SH-SY5Y (cell line): ENCODE measurements around the gene PPP2R2B.

Experiments used
- GATA2 ChIP-seq: IDR thresholded peaks from 2 replicates; pipeline ENCODE4 v1.6.1; 2011; ENCODE audit warnings: mild to moderate bottlenecking, low read depth, low read length
- GATA3 ChIP-seq: IDR thresholded peaks from 2 replicates; pipeline ENCODE4 v1.6.1; 2011; ENCODE audit warnings: low read depth, mild to moderate bottlenecking, low read length, moderate library complexity

PPP2R2B gene

GRCh38 chr5:146565764-146566367 is 312.7 kb downstream of the PPP2R2B start:
- TF ChIP-seq GATA3 (no peak), GATA2 (no peak)

GRCh38 chr5:146564007-146564762 is 314.4 kb downstream of the PPP2R2B start:
- TF ChIP-seq GATA2, result no peak
- TF ChIP-seq GATA3, result no peak

GRCh38 chr5:146562461-146562860 is 316.1 kb downstream of the PPP2R2B start:
- TF ChIP-seq GATA3, result no peak

- TF ChIP-seq GATA3 (no peak), GATA2 (no peak)
Observed at GRCh38 chr5:146561711-146562110, 316.8 kb downstream of the PPP2R2B start.

GRCh38 chr5:146560205-146560812 is 318.2 kb downstream of the PPP2R2B start:
- TF ChIP-seq GATA2 (no peak), GATA3 (no peak)

- TF ChIP-seq GATA3 (no peak), GATA2 (no peak; the same call in 1 of the 2 replicates)
Observed at GRCh38 chr5:146553446-146553845, 325.1 kb downstream of the PPP2R2B start.

GRCh38 chr5:146549615-146550014 is 328.9 kb downstream of the PPP2R2B start:
- TF ChIP-seq GATA3, result no peak
- no peak for TF ChIP-seq GATA2

GRCh38 chr5:146548781-146549449 is 329.6 kb downstream of the PPP2R2B start:
- TF ChIP-seq GATA3, result no peak
- no peak for TF ChIP-seq GATA2

GRCh38 chr5:146544232-146544631 is 334.3 kb downstream of the PPP2R2B start:
- TF ChIP-seq GATA2 (no peak), GATA3 (no peak)

- no peak for TF ChIP-seq GATA2
Observed at GRCh38 chr5:146541958-146542849, 336.4 kb downstream of the PPP2R2B start.

- TF ChIP-seq GATA2 (no peak), GATA3 (no peak)
Observed at GRCh38 chr5:146540414-146540813, 338.1 kb downstream of the PPP2R2B start.

GRCh38 chr5:146539973-146540372 is 338.6 kb downstream of the PPP2R2B start:
- no peak for TF ChIP-seq GATA3
- no peak for TF ChIP-seq GATA2

GRCh38 chr5:146538432-146538831 is 340.1 kb downstream of the PPP2R2B start:
- no peak for TF ChIP-seq GATA2
- TF ChIP-seq GATA3, result no peak

- TF ChIP-seq GATA2, result no peak
- no peak for TF ChIP-seq GATA3
Observed at GRCh38 chr5:146533882-146534281, 344.7 kb downstream of the PPP2R2B start.
